HepG2 (cell line): ENCODE measurements around the gene NSD1. TPM values are rescaled to one million over a fixed set of nuclear protein-coding genes. Genes with fewer than 3 reads are reported as not detected.

Experiments
- AKAP8 ChIP-seq: sonication (generic); formaldehyde crosslinking; IDR thresholded peaks from 2 replicates; pipeline ENCODE4 v1.5.1; 2020; ENCODE audit warnings: mild to moderate bottlenecking, missing genetic modification reagents
- BHLHE40 ChIP-seq: IDR thresholded peaks from 2 replicates; pipeline ENCODE4 v1.6.1; 2011; ENCODE audit warnings: low read length, improper control_type of control experiment
- CENPT ChIP-seq: sonication (generic); formaldehyde crosslinking; IDR thresholded peaks from 2 replicates; pipeline ENCODE4 v1.8.0; 2022; ENCODE audit warnings: low read depth, mild to moderate bottlenecking, moderate library complexity, missing genetic modification reagents
- CHCHD3 ChIP-seq: sonication (generic); formaldehyde crosslinking; IDR thresholded peaks from 2 replicates; pipeline ENCODE4 v1.8.0; 2022; ENCODE audit warnings: mild to moderate bottlenecking, missing genetic modification reagents, moderate library complexity
- GATA4 ChIP-seq: sonication (generic); IDR thresholded peaks from 2 replicates; pipeline ENCODE4 v1.6.1; 2016; ENCODE audit warnings: antibody characterized with exemption, low read depth, borderline replicate concordance
- HMG20A ChIP-seq: IDR thresholded peaks from 2 replicates; pipeline ENCODE4 v1.6.1; 2016; ENCODE audit warnings: borderline replicate concordance
- KDM5B ChIP-seq: sonication (generic); formaldehyde crosslinking; IDR thresholded peaks from 2 replicates; pipeline ENCODE4 v1.4.0; 2020; ENCODE audit warnings: missing genetic modification reagents, mild to moderate bottlenecking, borderline replicate concordance
- POLR2G ChIP-seq: fragments of 200-400 bp; formaldehyde crosslinking; IDR thresholded peaks from 2 replicates; pipeline ENCODE4 v1.6.1; 2018; ENCODE audit warnings: mild to moderate bottlenecking, low read depth, low read length, moderate library complexity
- RFX5 ChIP-seq: IDR thresholded peaks from 2 replicates; pipeline ENCODE4 v1.6.1; 2011; ENCODE audit warnings: low read depth, low read length, improper control_type of control experiment
- RNF2 ChIP-seq: fragments of 450-650 bp; conservative IDR thresholded peaks from 2 replicates; pipeline ENCODE4 v1.6.1; 2016; ENCODE audit warnings: low read depth
- SIX4 ChIP-seq: sonication (generic); formaldehyde crosslinking; IDR thresholded peaks from 2 replicates; pipeline ENCODE4 v1.4.0; 2020; ENCODE audit warnings: missing genetic modification reagents
- SNAPC2 ChIP-seq: sonication (generic); formaldehyde crosslinking; IDR thresholded peaks from 2 replicates; pipeline ENCODE4 v1.8.1; 2022; ENCODE audit warnings: mild to moderate bottlenecking, missing genetic modification reagents
- ZBTB21 ChIP-seq: sonication (generic); formaldehyde crosslinking; IDR thresholded peaks from 2 replicates; pipeline ENCODE4 v1.4.0; 2020; ENCODE audit warnings: missing genetic modification reagents
- ZBTB3 ChIP-seq: sonication (generic); formaldehyde crosslinking; IDR thresholded peaks from 2 replicates; pipeline ENCODE4 v1.4.0; 2020; ENCODE audit warnings: low read depth, mild to moderate bottlenecking, moderate library complexity, missing genetic modification reagents, borderline replicate concordance
- ZFAT ChIP-seq: sonication (generic); formaldehyde crosslinking; conservative IDR thresholded peaks from 2 replicates; pipeline ENCODE4 v1.8.1; 2023; ENCODE audit warnings: missing genetic modification reagents, inconsistent platforms
- ZNF101 ChIP-seq: sonication (generic); formaldehyde crosslinking; IDR thresholded peaks from 2 replicates; pipeline ENCODE4 v1.4.0; 2020; ENCODE audit warnings: mild to moderate bottlenecking, low read depth, missing genetic modification reagents, borderline replicate concordance
- ZNF24 ChIP-seq: fragments of 450-650 bp; IDR thresholded peaks from 2 replicates; pipeline ENCODE4 v1.6.1; 2017; ENCODE audit warnings: antibody characterized with exemption, mild to moderate bottlenecking
- ZNF33A ChIP-seq: sonication (generic); formaldehyde crosslinking; IDR thresholded peaks from 2 replicates; pipeline ENCODE4 v1.5.1; 2020; ENCODE audit warnings: missing genetic modification reagents, mild to moderate bottlenecking, moderate library complexity, borderline replicate concordance
- ZNF775 ChIP-seq: sonication (generic); formaldehyde crosslinking; IDR thresholded peaks from 2 replicates; pipeline ENCODE4 v1.4.0; 2020; ENCODE audit warnings: missing genetic modification reagents, mild to moderate bottlenecking, moderate library complexity, borderline replicate concordance
- ZNF878 ChIP-seq: sonication (generic); formaldehyde crosslinking; IDR thresholded peaks from 2 replicates; pipeline ENCODE4 v1.8.1; 2023; ENCODE audit warnings: mild to moderate bottlenecking, missing genetic modification reagents, moderate library complexity
- polyA plus RNA-seq, 8 experiments: library from polyadenylated mRNA; depleted of rRNA in 3 of 8; stranded (reverse) in 7 of 8; unstranded in 1 of 8; fragments of >200 nt; fragmentation: Illumina TruSeq in 4 of 8; extraction: Trizol in 4 of 8; gene quantifications; 2 replicates each; pipeline versions ENCODE4 v1.2.1 to v1.2.3, GENCODE V29; 2011 to 2016; ENCODE audit warnings: low read depth in 4 of 8, missing spikeins in 1 of 8, mixed read lengths in 1 of 8; ENCODE audit not compliant: insufficient read depth in 1 of 8
- total RNA-seq, 5 experiments: library from RNA; depleted of rRNA; stranded (reverse); fragments of >200 nt; fragmentation: Illumina TruSeq; extraction: Trizol; gene quantifications; 2 replicates each; pipeline ENCODE4 v1.2.3, GENCODE V29; 2016; ENCODE audit warnings: low read depth in 1 of 5
- TF ChIP-seq, protein P1 (sequence below): sonication (generic); formaldehyde crosslinking; IDR thresholded peaks from 2 replicates; pipeline ENCODE4 v1.5.0; 2020; ENCODE audit warnings: missing genetic modification reagents
- TF ChIP-seq, protein P2 (sequence below): IDR thresholded peaks from 2 replicates; pipeline ENCODE4 v1.6.1; 2016
- TF ChIP-seq, protein P3 (sequence below): sonication (generic); formaldehyde crosslinking; IDR thresholded peaks from 2 replicates; pipeline ENCODE4 v1.4.0; 2020; ENCODE audit warnings: missing genetic modification reagents
- TF ChIP-seq, protein P4 (sequence below): sonication (generic); formaldehyde crosslinking; IDR thresholded peaks from 2 replicates; pipeline ENCODE4 v1.4.0; 2020; ENCODE audit warnings: missing genetic modification reagents, borderline replicate concordance
- TF ChIP-seq, protein P5 (sequence below): sonication (generic); formaldehyde crosslinking; IDR thresholded peaks from 2 replicates; pipeline ENCODE4 v1.5.1; 2020; ENCODE audit warnings: missing genetic modification reagents, mild to moderate bottlenecking, borderline replicate concordance

The NSD1 gene
- total and polyA plus RNA-seq, 2 of the 13 experiments (the other 11 are each of a cell fraction or from before 2014, with no cell fraction given) = 0.01 to 0.09 TPM

DNA sequence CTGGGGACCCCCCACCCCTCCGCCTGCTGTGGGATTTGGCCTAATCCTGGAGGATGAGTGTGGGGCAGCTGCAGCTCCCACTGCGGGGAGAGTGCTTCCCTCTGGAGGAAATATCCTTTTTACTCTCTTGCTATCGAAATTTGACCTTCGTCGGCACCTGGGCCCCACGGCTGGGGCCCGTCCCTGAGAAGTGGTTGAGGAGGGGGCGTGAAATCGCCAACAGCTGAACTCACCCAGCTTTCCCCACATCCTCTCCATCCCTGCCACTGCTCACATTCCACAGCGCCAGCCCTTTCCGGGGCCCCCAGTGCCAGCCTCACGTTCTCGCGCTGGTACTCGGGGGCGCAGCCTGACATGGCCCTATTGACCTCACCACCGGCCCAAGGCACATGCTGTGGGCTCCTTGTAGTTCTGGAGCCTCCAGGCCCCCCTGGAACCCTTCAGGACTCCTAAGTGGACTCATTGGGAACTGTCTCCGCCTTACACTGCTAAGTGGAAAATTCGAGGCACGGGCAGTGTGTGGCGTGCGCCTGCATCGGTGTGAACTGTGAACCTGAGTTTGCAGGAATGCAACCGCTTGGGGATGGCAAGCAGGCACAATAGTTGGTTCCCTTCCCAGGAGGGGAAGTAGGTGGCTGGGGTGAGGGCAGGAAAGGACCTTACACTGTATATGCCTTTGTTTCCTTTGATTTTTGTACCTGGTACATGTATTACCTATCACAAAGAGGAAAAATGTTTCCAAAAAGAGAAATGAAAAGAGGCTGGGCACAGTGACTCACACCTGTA, 27.7 kb upstream of the NSD1 start (continued):
- TF ChIP-seq CHCHD3 (CRISPR knock-in tag) = no peak
- no peak for TF ChIP-seq ZNF878 (CRISPR knock-in tag)
- no peak; the same call in 1 of the 2 replicates for TF ChIP-seq HMG20A (CRISPR knock-in tag)
- no peak for TF ChIP-seq ZNF33A (CRISPR knock-in tag)
- no peak for TF ChIP-seq SNAPC2 (CRISPR knock-in tag)
- TF ChIP-seq ZNF775 (CRISPR knock-in tag) = no peak
- TF ChIP-seq KDM5B (CRISPR knock-in tag) = peak; percentile 44; the same call in 1 of the 2 replicates
- no peak for TF ChIP-seq ZBTB21 (CRISPR knock-in tag)
- no peak for TF ChIP-seq GATA4
- no peak for TF ChIP-seq CENPT (CRISPR knock-in tag)
- TF ChIP-seq, protein P1, sequence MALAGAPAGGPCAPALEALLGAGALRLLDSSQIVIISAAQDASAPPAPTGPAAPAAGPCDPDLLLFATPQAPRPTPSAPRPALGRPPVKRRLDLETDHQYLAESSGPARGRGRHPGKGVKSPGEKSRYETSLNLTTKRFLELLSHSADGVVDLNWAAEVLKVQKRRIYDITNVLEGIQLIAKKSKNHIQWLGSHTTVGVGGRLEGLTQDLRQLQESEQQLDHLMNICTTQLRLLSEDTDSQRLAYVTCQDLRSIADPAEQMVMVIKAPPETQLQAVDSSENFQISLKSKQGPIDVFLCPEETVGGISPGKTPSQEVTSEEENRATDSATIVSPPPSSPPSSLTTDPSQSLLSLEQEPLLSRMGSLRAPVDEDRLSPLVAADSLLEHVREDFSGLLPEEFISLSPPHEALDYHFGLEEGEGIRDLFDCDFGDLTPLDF = no peak
- TF ChIP-seq, protein P2, sequence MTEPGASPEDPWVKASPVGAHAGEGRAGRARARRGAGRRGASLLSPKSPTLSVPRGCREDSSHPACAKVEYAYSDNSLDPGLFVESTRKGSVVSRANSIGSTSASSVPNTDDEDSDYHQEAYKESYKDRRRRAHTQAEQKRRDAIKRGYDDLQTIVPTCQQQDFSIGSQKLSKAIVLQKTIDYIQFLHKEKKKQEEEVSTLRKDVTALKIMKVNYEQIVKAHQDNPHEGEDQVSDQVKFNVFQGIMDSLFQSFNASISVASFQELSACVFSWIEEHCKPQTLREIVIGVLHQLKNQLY (CRISPR knock-in tag) = peak; percentile 55; the same call in 1 of the 2 replicates
- TF ChIP-seq, protein P3, sequence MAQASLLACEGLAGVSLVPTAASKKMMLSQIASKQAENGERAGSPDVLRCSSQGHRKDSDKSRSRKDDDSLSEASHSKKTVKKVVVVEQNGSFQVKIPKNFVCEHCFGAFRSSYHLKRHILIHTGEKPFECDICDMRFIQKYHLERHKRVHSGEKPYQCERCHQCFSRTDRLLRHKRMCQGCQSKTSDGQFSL (CRISPR knock-in tag) = no peak
- TF ChIP-seq ZBTB3 = no peak
- no peak for TF ChIP-seq RFX5
- TF ChIP-seq RNF2 = no peak
- no peak for TF ChIP-seq SIX4 (CRISPR knock-in tag)
- peak; percentile 72 for TF ChIP-seq POLR2G
- TF ChIP-seq, protein P4, sequence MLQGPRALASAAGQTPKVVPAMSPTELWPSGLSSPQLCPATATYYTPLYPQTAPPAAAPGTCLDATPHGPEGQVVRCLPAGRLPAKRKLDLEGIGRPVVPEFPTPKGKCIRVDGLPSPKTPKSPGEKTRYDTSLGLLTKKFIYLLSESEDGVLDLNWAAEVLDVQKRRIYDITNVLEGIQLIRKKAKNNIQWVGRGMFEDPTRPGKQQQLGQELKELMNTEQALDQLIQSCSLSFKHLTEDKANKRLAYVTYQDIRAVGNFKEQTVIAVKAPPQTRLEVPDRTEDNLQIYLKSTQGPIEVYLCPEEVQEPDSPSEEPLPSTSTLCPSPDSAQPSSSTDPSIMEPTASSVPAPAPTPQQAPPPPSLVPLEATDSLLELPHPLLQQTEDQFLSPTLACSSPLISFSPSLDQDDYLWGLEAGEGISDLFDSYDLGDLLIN (CRISPR knock-in tag) = no peak
- no peak for TF ChIP-seq ZNF24
- TF ChIP-seq, protein P5, sequence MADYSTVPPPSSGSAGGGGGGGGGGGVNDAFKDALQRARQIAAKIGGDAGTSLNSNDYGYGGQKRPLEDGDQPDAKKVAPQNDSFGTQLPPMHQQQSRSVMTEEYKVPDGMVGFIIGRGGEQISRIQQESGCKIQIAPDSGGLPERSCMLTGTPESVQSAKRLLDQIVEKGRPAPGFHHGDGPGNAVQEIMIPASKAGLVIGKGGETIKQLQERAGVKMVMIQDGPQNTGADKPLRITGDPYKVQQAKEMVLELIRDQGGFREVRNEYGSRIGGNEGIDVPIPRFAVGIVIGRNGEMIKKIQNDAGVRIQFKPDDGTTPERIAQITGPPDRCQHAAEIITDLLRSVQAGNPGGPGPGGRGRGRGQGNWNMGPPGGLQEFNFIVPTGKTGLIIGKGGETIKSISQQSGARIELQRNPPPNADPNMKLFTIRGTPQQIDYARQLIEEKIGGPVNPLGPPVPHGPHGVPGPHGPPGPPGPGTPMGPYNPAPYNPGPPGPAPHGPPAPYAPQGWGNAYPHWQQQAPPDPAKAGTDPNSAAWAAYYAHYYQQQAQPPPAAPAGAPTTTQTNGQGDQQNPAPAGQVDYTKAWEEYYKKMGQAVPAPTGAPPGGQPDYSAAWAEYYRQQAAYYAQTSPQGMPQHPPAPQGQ (CRISPR knock-in tag) = no peak
- TF ChIP-seq ZFAT (CRISPR knock-in tag) = no peak
- peak; percentile 60; the same call in 1 of the 2 replicates for TF ChIP-seq BHLHE40
- TF ChIP-seq AKAP8 (CRISPR knock-in tag) = no peak
- no peak for TF ChIP-seq ZNF101 (CRISPR knock-in tag)
